ENCODE results near the gene CKAP4. TPM values are rescaled to one million over a fixed set of nuclear protein-coding genes. Genes with fewer than 3 reads are reported as not detected.

Gene CKAP4
- total and polyA plus RNA-seq, 2 of the 13 experiments (the other 11 are each of a cell fraction or from before 2014, with no cell fraction given), result 39.2 to 70.2 TPM

- TF ChIP-seq, protein P1, sequence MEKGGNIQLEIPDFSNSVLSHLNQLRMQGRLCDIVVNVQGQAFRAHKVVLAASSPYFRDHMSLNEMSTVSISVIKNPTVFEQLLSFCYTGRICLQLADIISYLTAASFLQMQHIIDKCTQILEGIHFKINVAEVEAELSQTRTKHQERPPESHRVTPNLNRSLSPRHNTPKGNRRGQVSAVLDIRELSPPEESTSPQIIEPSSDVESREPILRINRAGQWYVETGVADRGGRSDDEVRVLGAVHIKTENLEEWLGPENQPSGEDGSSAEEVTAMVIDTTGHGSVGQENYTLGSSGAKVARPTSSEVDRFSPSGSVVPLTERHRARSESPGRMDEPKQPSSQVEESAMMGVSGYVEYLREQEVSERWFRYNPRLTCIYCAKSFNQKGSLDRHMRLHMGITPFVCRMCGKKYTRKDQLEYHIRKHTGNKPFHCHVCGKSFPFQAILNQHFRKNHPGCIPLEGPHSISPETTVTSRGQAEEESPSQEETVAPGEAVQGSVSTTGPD (CRISPR knock-in tag; IDR thresholded peaks at IDR 0.05), result no peak
- TF ChIP-seq ZNF563 (CRISPR knock-in tag; IDR thresholded peaks at IDR 0.05) (no peak), TGIF2 (CRISPR knock-in tag; IDR thresholded peaks at IDR 0.05) (peak; percentile 39; the same call in 1 of the 2 replicates), NR2C2 (CRISPR knock-in tag; IDR thresholded peaks at IDR 0.05; ENCODE audit: borderline replicate concordance) (peak; percentile 30; the same call in 1 of the 2 replicates), ZBTB7B (CRISPR knock-in tag; IDR thresholded peaks at IDR 0.05) (0 out of 2 replicates have a peak, but pooled peaks have one; percentile 13), SUZ12 (IDR thresholded peaks at IDR 0.05; ENCODE audit: low read depth, low read length) (no peak), EHMT2 (IDR thresholded peaks at IDR 0.05; ENCODE audit: borderline replicate concordance, low read depth, low read length) (no peak), ZNF230 (CRISPR knock-in tag; IDR thresholded peaks at IDR 0.05) (0 out of 2 replicates have a peak, but pooled peaks have one; percentile 50), ZNF510 (CRISPR knock-in tag; IDR thresholded peaks at IDR 0.05; ENCODE audit: low read depth) (no peak), HOMEZ (CRISPR knock-in tag; IDR thresholded peaks at IDR 0.05; ENCODE audit: low read depth) (peak; percentile 71), TAF1 (CRISPR knock-in tag; IDR thresholded peaks at IDR 0.05) (no peak), ZNF367 (CRISPR knock-in tag; IDR thresholded peaks at IDR 0.05; ENCODE audit: borderline replicate concordance) (no peak), ZNF513 (CRISPR knock-in tag; conservative IDR thresholded peaks at IDR 0.05) (no peak), ZNF768 (CRISPR knock-in tag; IDR thresholded peaks at IDR 0.05) (no peak), BCL3 (CRISPR knock-in tag; IDR thresholded peaks at IDR 0.05) (no peak), RELA (CRISPR knock-in tag; IDR thresholded peaks at IDR 0.05) (no peak), KDM1A (CRISPR knock-in tag; IDR thresholded peaks at IDR 0.05) (peak; percentile 56; the same call in 1 of the 2 replicates), ZMYM2 (CRISPR knock-in tag; IDR thresholded peaks at IDR 0.05) (peak; percentile 49; the same call in 1 of the 2 replicates), ATF7 (IDR thresholded peaks at IDR 0.05) (0 out of 2 replicates have a peak, but pooled peaks have one; percentile 13), ATF7 (CRISPR knock-in tag; IDR thresholded peaks at IDR 0.05) (no peak), NR2F1 (CRISPR knock-in tag; IDR thresholded peaks at IDR 0.05) (peak in 1 of 2 experiments; percentile 27; a peak in 1 of 4 replicates), ZBTB20 (CRISPR knock-in tag; IDR thresholded peaks at IDR 0.05; ENCODE audit: borderline replicate concordance, low read depth) (0 out of 2 replicates have a peak, but pooled peaks have one; percentile 42), DMAP1 (CRISPR knock-in tag; IDR thresholded peaks at IDR 0.05) (peak; percentile 79; the same call in 1 of the 2 replicates)
- TF ChIP-seq, protein P2, sequence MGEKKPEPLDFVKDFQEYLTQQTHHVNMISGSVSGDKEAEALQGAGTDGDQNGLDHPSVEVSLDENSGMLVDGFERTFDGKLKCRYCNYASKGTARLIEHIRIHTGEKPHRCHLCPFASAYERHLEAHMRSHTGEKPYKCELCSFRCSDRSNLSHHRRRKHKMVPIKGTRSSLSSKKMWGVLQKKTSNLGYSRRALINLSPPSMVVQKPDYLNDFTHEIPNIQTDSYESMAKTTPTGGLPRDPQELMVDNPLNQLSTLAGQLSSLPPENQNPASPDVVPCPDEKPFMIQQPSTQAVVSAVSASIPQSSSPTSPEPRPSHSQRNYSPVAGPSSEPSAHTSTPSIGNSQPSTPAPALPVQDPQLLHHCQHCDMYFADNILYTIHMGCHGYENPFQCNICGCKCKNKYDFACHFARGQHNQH (CRISPR knock-in tag; IDR thresholded peaks at IDR 0.05), result peak; percentile 56; the same call in 1 of the 2 replicates
These were observed 40.8 kb upstream of the CKAP4 start (continued) for GRCh38 chr12:106288494-106289195.

Measured in HepG2 (cell line).